ENCODE data around the gene TNFAIP3. TPM values are rescaled to one million over a fixed set of nuclear protein-coding genes. Genes with fewer than 3 reads are reported as not detected.
"Not testable (repeated sequence)": the region's sequence is repeated elsewhere in the genome, so short reads cannot be mapped to it uniquely, and the experiment has no call there.

The TNFAIP3 gene
- total RNA-seq, 6 donors from 2014 or later = 35.3 to 76.4 (median 52.2) TPM

GRCh38 chr6:137890983-137891537 lies 24.0 kb downstream of the TNFAIP3 start:
- H3K4me3 ChIP-seq = no peak overlapping the region
- 67% methylated on average over 2 of the region's 2 CpGs; no CpG with 5 or more reads in 1 of the 2 donors for WGBS, 2 donors
- H3K4me1 ChIP-seq = no peaks in the 10 kb centered on the region
- H3K9me3 ChIP-seq = no peaks in the 10 kb centered on the region
- H3K36me3 ChIP-seq = no peaks in the 10 kb centered on the region
- DNase-seq = no peak
- no peak for ATAC-seq (ENCODE audit: low FRiP score in 2 of 2)
- TF ChIP-seq POLR2A (IDR thresholded peaks at IDR 0.05) (no peak), POLR2AphosphoS5 (IDR thresholded peaks at IDR 0.05) (no peak), CTCF (IDR thresholded peaks at IDR 0.05) (no peak), EP300 (IDR thresholded peaks at IDR 0.05) (no peak)
- H3K27ac ChIP-seq = no peak overlapping the region
- H3K27me3 ChIP-seq = no peaks in the 10 kb centered on the region

DNA sequence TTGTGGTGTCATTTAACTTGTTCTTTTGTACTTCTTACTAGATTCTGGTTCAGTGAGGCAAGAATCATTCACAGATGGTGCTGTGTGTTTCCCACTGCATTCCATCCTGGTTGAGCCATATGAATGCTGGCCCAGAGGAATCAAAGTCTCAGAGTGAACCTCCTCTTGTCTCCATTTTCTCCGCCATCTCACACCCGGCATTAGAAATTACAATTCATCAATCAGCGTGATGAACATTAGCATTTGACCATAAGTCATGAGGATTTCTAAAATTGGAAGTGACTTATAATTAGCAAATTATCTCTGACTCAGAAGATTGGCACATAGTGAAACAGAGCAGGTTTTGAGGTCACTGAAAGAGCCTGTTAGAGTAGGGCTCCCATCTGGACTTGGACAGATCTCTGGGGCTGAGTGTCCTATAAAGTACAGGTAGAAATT lies 25.2 kb downstream of the TNFAIP3 start:
- no peaks in the 10 kb centered on the region for H3K36me3 ChIP-seq
- H3K4me1 ChIP-seq = no peaks in the 10 kb centered on the region
- ATAC-seq (ENCODE audit: low FRiP score in 2 of 2) = peak; percentile 22 to 89
- H3K4me3 ChIP-seq = no peak overlapping the region
- TF ChIP-seq EP300 (IDR thresholded peaks at IDR 0.05) (peak in 1 of 4 donors; percentile 6), POLR2A (IDR thresholded peaks at IDR 0.05) (no peak), POLR2AphosphoS5 (IDR thresholded peaks at IDR 0.05) (peak; percentile 16 to 35)
- DNase-seq = no peak
- no peak overlapping the region for H3K27ac ChIP-seq
- no peaks in the 10 kb centered on the region for H3K27me3 ChIP-seq
- H3K9me3 ChIP-seq = no peaks in the 10 kb centered on the region
- 72 to 79% methylated on average over 3 of the region's 3 CpGs for WGBS, 2 donors

DNA sequence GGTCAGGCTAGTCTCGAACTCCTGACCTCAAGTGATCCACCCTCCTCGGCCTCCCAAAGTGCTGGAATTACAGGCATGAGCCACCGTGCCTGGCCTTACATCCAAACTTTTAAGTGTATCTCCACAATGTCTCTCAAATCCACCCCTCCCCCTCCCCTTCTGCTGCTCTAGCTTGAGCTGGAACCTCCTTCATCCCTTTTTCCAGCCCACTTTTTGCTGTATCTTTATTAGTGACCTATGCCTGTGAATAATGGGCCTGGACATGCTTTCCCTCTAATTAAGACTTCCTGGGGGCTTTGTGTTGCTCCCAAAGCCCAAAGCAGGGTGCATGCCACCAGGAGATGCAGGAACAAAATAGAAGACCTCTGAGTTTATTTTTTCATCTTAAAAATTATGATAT lies 26.1 kb downstream of the TNFAIP3 start:
- Histone ChIP-seq H3K9me3 (no peaks in the 10 kb centered on the region), H3K27me3 (no peaks in the 10 kb centered on the region), H3K4me3 (no peak overlapping the region), H3K36me3 (no peaks in the 10 kb centered on the region), H3K4me1 (no peaks in the 10 kb centered on the region), H3K27ac (no peak overlapping the region)
- TF ChIP-seq POLR2A (IDR thresholded peaks at IDR 0.05) (no peak), EP300 (IDR thresholded peaks at IDR 0.05) (no peak), POLR2AphosphoS5 (IDR thresholded peaks at IDR 0.05) (no peak), CTCF (IDR thresholded peaks at IDR 0.05) (no peak)
- 90 to 94% methylated on average over 3 of the region's 3 CpGs for WGBS, 2 donors
- DNase-seq (no peak), ATAC-seq (ENCODE audit: low FRiP score in 2 of 2) (no peak)

DNA sequence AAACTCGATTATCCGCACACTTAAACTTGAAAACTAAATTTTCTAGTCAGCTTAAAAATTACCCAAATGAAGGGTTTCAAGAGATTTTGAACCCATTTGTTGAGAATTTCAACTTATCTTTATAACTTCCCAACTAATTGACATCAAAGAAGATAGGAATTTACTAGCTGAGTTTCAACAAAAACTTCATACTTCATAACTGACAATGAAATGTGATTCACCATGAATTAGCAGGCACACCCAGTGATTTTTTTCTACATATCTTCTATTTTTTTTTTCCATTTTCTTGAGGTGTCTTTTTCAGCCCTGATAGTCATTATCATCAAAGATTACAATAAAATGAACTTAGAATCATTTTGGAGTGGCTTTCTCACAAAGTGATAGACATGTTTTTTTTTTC lies 26.7 kb downstream of the TNFAIP3 start:
- H3K4me1 ChIP-seq = no peaks in the 10 kb centered on the region
- H3K27me3 ChIP-seq = no peaks in the 10 kb centered on the region
- DNase-seq (no peak), ATAC-seq (ENCODE audit: low FRiP score in 2 of 2) (no peak)
- no peak for TF ChIP-seq POLR2A (IDR thresholded peaks at IDR 0.05)
- TF ChIP-seq POLR2AphosphoS5 (IDR thresholded peaks at IDR 0.05) = no peak
- no peak for TF ChIP-seq EP300 (IDR thresholded peaks at IDR 0.05)
- TF ChIP-seq CTCF (IDR thresholded peaks at IDR 0.05) = no peak
- H3K9me3 ChIP-seq = no peaks in the 10 kb centered on the region
- no peak overlapping the region for H3K4me3 ChIP-seq
- no peaks in the 10 kb centered on the region for H3K36me3 ChIP-seq
- WGBS, 2 donors = 89 to 91% methylated on average over 2 of the region's 2 CpGs
- no peak overlapping the region for H3K27ac ChIP-seq

GRCh38 chr6:137894378-137894777 lies 27.3 kb downstream of the TNFAIP3 start:
- not testable (repeated sequence) for H3K27me3 ChIP-seq; H3K36me3 ChIP-seq; H3K27ac ChIP-seq; H3K4me1 ChIP-seq; ATAC-seq (ENCODE audit: low FRiP score in 2 of 2); DNase-seq; H3K9me3 ChIP-seq; H3K4me3 ChIP-seq
- 70 to 71% methylated on average over 8 of the region's 8 CpGs for WGBS, 2 donors

GRCh38 chr6:137894779-137895385 lies 27.8 kb downstream of the TNFAIP3 start:
- Histone ChIP-seq H3K4me3 (no peak overlapping the region), H3K9me3 (no peaks in the 10 kb centered on the region), H3K27ac (no peak overlapping the region), H3K4me1 (no peaks in the 10 kb centered on the region), H3K27me3 (no peaks in the 10 kb centered on the region), H3K36me3 (no peaks in the 10 kb centered on the region)
- DNase-seq = no peak
- no peak for ATAC-seq (ENCODE audit: low FRiP score in 2 of 2)
- no peak for TF ChIP-seq POLR2A (IDR thresholded peaks at IDR 0.05)
- TF ChIP-seq EP300 (IDR thresholded peaks at IDR 0.05) = no peak
- TF ChIP-seq CTCF (IDR thresholded peaks at IDR 0.05) = no peak
- no peak for TF ChIP-seq POLR2AphosphoS5 (IDR thresholded peaks at IDR 0.05)
- WGBS, 2 donors = 86 to 87% methylated on average over 4 of the region's 4 CpGs
